Loucy (cell line): ENCODE results near the gene EMC10.

Source experiments
- H2AFZ ChIP-seq: fragments of 200-600 bp; sonication (generic); 2 replicates; pipeline ENCODE4 v1.6.0; 2016; ENCODE audit warnings: antibody characterized with exemption, mild to moderate bottlenecking, low read length, moderate library complexity
- H3F3A ChIP-seq: fragments of 200-600 bp; 2 replicates; pipeline ENCODE4 v1.6.0; 2016; ENCODE audit warnings: antibody characterized with exemption, low read depth, mild to moderate bottlenecking
- H3K27me3 ChIP-seq: fragments of 200-600 bp; sonication (generic); 2 replicates; pipeline ENCODE4 v1.6.1; 2014; ENCODE audit warnings: low read length, mild to moderate bottlenecking; ENCODE audit not compliant: insufficient read depth, poor library complexity, severe bottlenecking
- H3K36me3 ChIP-seq: fragments of 200-600 bp; sonication (generic); 2 replicates; pipeline ENCODE4 v1.6.1; 2016; ENCODE audit warnings: low read length; ENCODE audit not compliant: insufficient read depth
- H3K4me1 ChIP-seq: fragments of 200-600 bp; sonication (generic); 2 replicates; pipeline ENCODE4 v1.5.1; 2014; ENCODE audit warnings: low read length, mild to moderate bottlenecking; ENCODE audit not compliant: insufficient read depth, poor library complexity, severe bottlenecking
- H3K4me2 ChIP-seq: fragments of 200-600 bp; sonication (generic); 2 replicates; pipeline ENCODE4 v1.6.0; 2014; ENCODE audit warnings: antibody characterized with exemption, low read length, low read depth, mild to moderate bottlenecking; ENCODE audit not compliant: poor library complexity, severe bottlenecking
- H3K4me3 ChIP-seq: fragments of 200-600 bp; sonication (generic); 2 replicates; pipeline ENCODE4 v1.5.1; 2014; ENCODE audit warnings: low read length, mild to moderate bottlenecking, mixed read lengths; ENCODE audit not compliant: poor library complexity, severe bottlenecking
- H3K79me2 ChIP-seq: fragments of 200-600 bp; sonication (generic); 2 replicates; pipeline ENCODE4 v1.6.1; 2014; ENCODE audit warnings: low read length; ENCODE audit not compliant: insufficient read depth
- H3K9ac ChIP-seq: fragments of 200-600 bp; sonication (generic); 2 replicates; pipeline ENCODE4 v1.6.0; 2014; ENCODE audit warnings: mild to moderate bottlenecking, low read depth, low read length, moderate library complexity; ENCODE audit not compliant: poor library complexity, severe bottlenecking
- H3K9me2 ChIP-seq: fragments of 200-600 bp; sonication (generic); replicated peaks from 2 replicates; pipeline ENCODE4 v1.6.1; 2016; ENCODE audit warnings: low read depth, low read length, mixed read lengths
- H3K9me3 ChIP-seq: fragments of 200-600 bp; sonication (generic); 2 replicates; pipeline ENCODE4 v1.6.1; 2014; ENCODE audit warnings: mild to moderate bottlenecking, antibody characterized with exemption, low read length, low read depth; ENCODE audit not compliant: insufficient read depth
- H4K20me1 ChIP-seq: fragments of 200-600 bp; sonication (generic); 2 replicates; pipeline ENCODE4 v1.6.0; 2014; ENCODE audit warnings: antibody characterized with exemption, low read length, mild to moderate bottlenecking; ENCODE audit not compliant: insufficient read depth, poor library complexity, severe bottlenecking
- CTCF ChIP-seq: fragments of 200-600 bp; sonication (generic); conservative IDR thresholded peaks from 2 replicates; pipeline ENCODE4 v1.5.1; 2014; ENCODE audit warnings: mild to moderate bottlenecking, antibody characterized with exemption, low read length
- EZH2phosphoT487 ChIP-seq: fragments of 200-600 bp; IDR thresholded peaks from 2 replicates; pipeline ENCODE4 v1.6.1; 2018; ENCODE audit warnings: antibody characterized with exemption, mild to moderate bottlenecking, moderate library complexity, borderline replicate concordance

EMC10 gene

GRCh38 chr19:50480281-50481111 is 4.2 kb downstream of the EMC10 start:
- H3K27me3 ChIP-seq, result no peaks in the 10 kb centered on the region
- no peak overlapping the region for H3K4me3 ChIP-seq
- H3K9ac ChIP-seq, result no peak overlapping the region
- no peak overlapping the region for H3K4me2 ChIP-seq
- no peak for TF ChIP-seq CTCF
- no peak for TF ChIP-seq EZH2phosphoT487
- no peak overlapping the region for H2AFZ ChIP-seq
- no peaks in the 10 kb centered on the region for H3F3A ChIP-seq
- H3K36me3 ChIP-seq, result no peaks in the 10 kb centered on the region
- H3K9me2 ChIP-seq, result no peaks in the 10 kb centered on the region
- no peaks in the 10 kb centered on the region for H3K9me3 ChIP-seq
- no peaks in the 10 kb centered on the region for H3K79me2 ChIP-seq
- H4K20me1 ChIP-seq, result no peaks in the 10 kb centered on the region
- H3K4me1 ChIP-seq, result no peaks in the 10 kb centered on the region

DNA sequence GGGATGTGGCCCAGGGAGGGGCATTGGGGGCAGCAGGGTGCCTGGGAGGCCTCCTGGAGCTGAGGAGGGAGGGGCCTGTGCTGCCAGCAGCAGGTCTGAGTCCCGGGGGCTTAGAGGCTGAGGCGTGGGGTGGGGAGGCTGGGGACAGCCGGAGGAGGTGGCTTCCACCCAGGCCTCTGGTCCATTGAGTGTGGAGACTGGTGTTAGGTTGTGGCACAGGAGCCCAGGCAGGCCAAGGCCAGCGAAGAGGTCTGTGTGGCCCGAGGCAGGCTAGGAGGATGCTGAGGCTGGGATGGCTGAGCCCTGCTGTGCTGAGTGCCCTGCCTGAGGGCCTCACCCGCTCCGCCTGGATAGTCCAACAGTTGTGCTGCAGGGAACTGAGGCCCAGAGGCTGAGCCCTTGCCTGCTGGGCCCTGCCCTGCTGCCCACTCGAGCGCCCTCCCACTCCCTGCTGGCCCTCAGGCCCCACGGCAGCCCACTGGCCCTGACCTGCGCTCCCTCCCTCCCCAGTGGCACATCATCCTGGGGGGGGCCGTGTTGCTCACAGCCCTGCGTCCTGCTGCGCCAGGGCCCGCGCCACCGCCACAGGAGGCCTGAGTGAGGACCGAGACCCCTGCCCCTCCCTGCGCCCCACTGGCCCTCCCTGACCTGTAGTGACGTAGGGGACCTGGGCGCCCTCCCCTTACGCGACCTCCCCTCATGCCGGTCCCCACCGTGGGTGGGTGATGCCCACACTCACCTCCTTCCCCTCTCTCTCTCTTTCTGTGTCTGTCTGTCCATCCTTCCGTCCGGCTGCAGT is 5.2 kb downstream of the EMC10 start:
- H3K27me3 ChIP-seq, result no peaks in the 10 kb centered on the region
- no peaks in the 10 kb centered on the region for H3K36me3 ChIP-seq
- H3K79me2 ChIP-seq, result no peaks in the 10 kb centered on the region
- no peaks in the 10 kb centered on the region for H3K9me2 ChIP-seq
- H3K9me3 ChIP-seq, result no peaks in the 10 kb centered on the region
- no peaks in the 10 kb centered on the region for H4K20me1 ChIP-seq
- H3K9ac ChIP-seq, result no peak overlapping the region
- no peak overlapping the region for H3K4me2 ChIP-seq
- no peak for TF ChIP-seq EZH2phosphoT487
- TF ChIP-seq CTCF, result no peak
- H3K4me1 ChIP-seq, result no peaks in the 10 kb centered on the region
- H3K4me3 ChIP-seq, result no peak overlapping the region
- no peaks in the 10 kb centered on the region for H3F3A ChIP-seq
- H2AFZ ChIP-seq, result no peak overlapping the region

DNA sequence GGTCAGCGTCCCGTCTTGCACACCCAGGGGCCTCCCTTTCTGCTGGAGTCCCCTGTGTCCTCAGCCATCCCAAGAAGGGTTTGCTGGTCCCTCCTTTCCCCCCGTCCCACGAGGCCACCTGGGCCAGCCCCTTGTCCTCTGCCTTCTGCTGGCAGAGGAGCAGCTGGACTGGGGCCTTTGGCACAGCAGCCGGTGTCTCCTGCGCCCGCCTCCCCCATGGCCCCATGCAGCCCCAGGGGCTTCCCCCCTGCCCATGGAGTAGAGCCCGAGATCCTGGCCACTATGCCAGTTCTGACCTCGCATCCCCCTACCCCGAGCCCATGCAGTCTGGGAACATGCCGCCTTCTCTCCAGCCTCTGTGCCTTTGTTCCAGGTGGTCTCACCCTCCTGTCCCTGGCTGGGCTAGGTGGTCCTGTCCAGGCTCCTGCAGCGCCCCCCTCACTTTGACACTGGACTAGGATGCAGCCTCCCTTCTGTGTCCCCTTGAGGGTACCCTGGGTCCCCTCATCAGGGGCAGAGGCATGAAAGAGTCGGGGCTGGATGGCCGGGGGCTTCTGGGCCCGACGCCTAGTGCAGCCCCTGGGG is 6.1 kb downstream of the EMC10 start:
- no peak overlapping the region for H3K9ac ChIP-seq
- no peak overlapping the region for H2AFZ ChIP-seq
- no peaks in the 10 kb centered on the region for H4K20me1 ChIP-seq
- H3K4me2 ChIP-seq, result no peak overlapping the region
- H3K4me1 ChIP-seq, result no peaks in the 10 kb centered on the region
- no peaks in the 10 kb centered on the region for H3K79me2 ChIP-seq
- H3F3A ChIP-seq, result no peaks in the 10 kb centered on the region
- TF ChIP-seq EZH2phosphoT487, result no peak
- no peak for TF ChIP-seq CTCF
- H3K9me3 ChIP-seq, result no peaks in the 10 kb centered on the region; the same call in 1 of the 2 replicates
- H3K36me3 ChIP-seq, result no peaks in the 10 kb centered on the region
- no peak overlapping the region for H3K4me3 ChIP-seq
- no peaks in the 10 kb centered on the region for H3K27me3 ChIP-seq
- H3K9me2 ChIP-seq, result no peaks in the 10 kb centered on the region
